Measurements from ENCODE around the gene CCDC183. TPM values are rescaled to one million over a fixed set of nuclear protein-coding genes. Genes with fewer than 3 reads are reported as not detected.

The CCDC183 gene
- total RNA-seq, 4 donors from 2014 or later, result 1.4 to 3.4 (median 2.0) TPM; not detected in 1

GRCh38 chr9:136854842-136855460 lies 58.8 kb downstream of the CCDC183 start:
- no peaks in the 10 kb centered on the region for H3K9me3 ChIP-seq
- no peak overlapping the region for H3K27ac ChIP-seq
- no peak overlapping the region for H3K4me3 ChIP-seq
- TF ChIP-seq CTCF (IDR thresholded peaks at IDR 0.05), result no peak
- no peaks in the 10 kb centered on the region for H3K27me3 ChIP-seq
- H3K36me3 ChIP-seq, result peaks cover 0 to 17% of the 10 kb centered on the region in 2 donors
- no CpG with 5 or more reads among the region's 23 CpGs for WGBS, 2 donors (ENCODE audit: low coverage in 1 of 2)
- ATAC-seq, result no peak
- peaks cover 0 to 33% (median 10%) of the 10 kb centered on the region in 3 donors for H3K4me1 ChIP-seq

- Histone ChIP-seq H3K27ac (no peak overlapping the region), H3K4me1 (peaks cover 0 to 27% (median 4%) of the 10 kb centered on the region in 3 donors), H3K9me3 (no peaks in the 10 kb centered on the region), H3K27me3 (no peaks in the 10 kb centered on the region), H3K4me3 (no peak overlapping the region), H3K36me3 (peaks cover 0 to 21% of the 10 kb centered on the region in 2 donors)
- TF ChIP-seq POLR2A (IDR thresholded peaks at IDR 0.05) (no peak), EP300 (IDR thresholded peaks at IDR 0.05) (no peak), CTCF (IDR thresholded peaks at IDR 0.05) (no peak), POLR2AphosphoS5 (IDR thresholded peaks at IDR 0.05) (no peak)
- 56% methylated on average over 5 of the region's 26 CpGs; no CpG with 5 or more reads in 1 of the 2 donors for WGBS, 2 donors (ENCODE audit: low coverage in 1 of 2)
- no peak for ATAC-seq
Observed at GRCh38 chr9:136855461-136856078, 59.4 kb downstream of the CCDC183 start.

- no CpG with 5 or more reads among the region's 15 CpGs for WGBS, 2 donors (ENCODE audit: low coverage in 1 of 2)
- Histone ChIP-seq H3K4me3 (no peak overlapping the region), H3K9me3 (no peaks in the 10 kb centered on the region), H3K4me1 (peaks cover 0 to 21% (median 4%) of the 10 kb centered on the region in 3 donors), H3K36me3 (peaks cover 0 to 21% of the 10 kb centered on the region in 2 donors), H3K27ac (no peak overlapping the region), H3K27me3 (no peaks in the 10 kb centered on the region)
- no peak for ATAC-seq
- TF ChIP-seq CTCF (IDR thresholded peaks at IDR 0.05), result no peak
- no peak for TF ChIP-seq POLR2A (IDR thresholded peaks at IDR 0.05)
- no peak for TF ChIP-seq POLR2AphosphoS5 (IDR thresholded peaks at IDR 0.05)
- TF ChIP-seq EP300 (IDR thresholded peaks at IDR 0.05), result no peak
Observed at GRCh38 chr9:136856079-136856476, 59.9 kb downstream of the CCDC183 start.

- no CpG with 5 or more reads among the region's 14 CpGs for WGBS, 2 donors (ENCODE audit: low coverage in 1 of 2)
- ATAC-seq, result no peak
- H3K27ac ChIP-seq, result no peak overlapping the region
- H3K4me3 ChIP-seq, result no peak overlapping the region
- H3K27me3 ChIP-seq, result no peaks in the 10 kb centered on the region
- H3K36me3 ChIP-seq, result peaks cover 0 to 21% of the 10 kb centered on the region in 2 donors
- H3K4me1 ChIP-seq, result peaks cover 0 to 16% (median 4%) of the 10 kb centered on the region in 3 donors
- H3K9me3 ChIP-seq, result no peaks in the 10 kb centered on the region
- TF ChIP-seq POLR2AphosphoS5 (IDR thresholded peaks at IDR 0.05) (no peak), EP300 (IDR thresholded peaks at IDR 0.05) (no peak), POLR2A (IDR thresholded peaks at IDR 0.05) (no peak), CTCF (IDR thresholded peaks at IDR 0.05) (no peak)
Observed at GRCh38 chr9:136856541-136857141, 60.5 kb downstream of the CCDC183 start.

All from gastroesophageal sphincter (tissue), 4 donors.